Mesenteric fat pad (tissue), 1 donor: ENCODE results near the gene PROSER3. TPM values are rescaled to one million over a fixed set of nuclear protein-coding genes. Genes with fewer than 3 reads are reported as not detected.

Experiments used
- DNase-seq: peaks from one replicate; pipeline ENCODE4 v3.0.0-alpha.2; 2020; ENCODE audit warnings: low spot score
- total RNA-seq: library from RNA; stranded (reverse); fragmentation: NEBNext Ultra II Directional; extraction: Animal tissue kit (Norgen Biotek cat#: 25700); gene quantifications from one replicate; pipeline ENCODE4 v1.2.1, GENCODE V29; 2021
- donor health status: DM: yes; HTN: yes; CAD: no.

PROSER3 gene
- total RNA-seq, 1 donor from 2014 or later, result 16.6 TPM

DNA sequence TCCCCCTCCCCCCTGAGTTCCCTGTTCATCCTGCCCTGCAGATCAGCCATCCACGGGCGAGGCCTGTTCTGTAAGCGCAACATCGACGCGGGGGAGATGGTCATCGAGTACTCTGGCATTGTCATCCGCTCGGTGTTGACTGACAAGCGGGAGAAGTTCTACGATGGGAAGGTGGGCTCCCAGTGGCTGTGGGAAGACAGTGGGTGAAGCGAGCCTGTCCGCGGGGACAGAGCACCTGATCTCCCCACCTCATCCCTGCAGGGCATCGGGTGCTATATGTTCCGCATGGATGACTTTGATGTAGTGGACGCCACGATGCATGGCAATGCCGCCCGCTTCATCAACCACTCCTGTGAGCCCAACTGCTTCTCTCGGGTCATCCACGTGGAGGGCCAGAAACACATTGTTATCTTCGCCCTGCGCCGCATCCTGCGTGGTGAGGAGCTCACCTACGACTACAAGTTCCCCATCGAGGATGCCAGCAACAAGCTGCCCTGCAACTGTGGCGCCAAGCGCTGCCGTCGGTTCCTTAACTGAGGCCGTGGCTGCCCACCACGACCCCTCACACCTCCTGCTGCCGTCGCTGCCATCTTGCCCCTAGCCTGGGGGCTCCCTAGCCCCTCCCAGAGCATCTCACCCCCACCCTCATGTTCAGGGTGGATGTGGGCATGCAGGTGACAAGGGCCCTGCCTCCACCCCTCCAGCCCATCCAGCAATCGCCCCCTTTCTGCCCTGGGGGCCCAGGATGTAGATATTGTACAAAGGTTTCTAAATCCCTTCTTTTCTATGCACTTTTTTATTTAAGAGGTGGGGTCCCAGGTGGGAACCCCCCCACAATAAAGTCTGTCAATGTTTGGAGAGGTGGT lies 19.7 kb upstream of the PROSER3 start:
- DNase-seq, result no peak

DNA sequence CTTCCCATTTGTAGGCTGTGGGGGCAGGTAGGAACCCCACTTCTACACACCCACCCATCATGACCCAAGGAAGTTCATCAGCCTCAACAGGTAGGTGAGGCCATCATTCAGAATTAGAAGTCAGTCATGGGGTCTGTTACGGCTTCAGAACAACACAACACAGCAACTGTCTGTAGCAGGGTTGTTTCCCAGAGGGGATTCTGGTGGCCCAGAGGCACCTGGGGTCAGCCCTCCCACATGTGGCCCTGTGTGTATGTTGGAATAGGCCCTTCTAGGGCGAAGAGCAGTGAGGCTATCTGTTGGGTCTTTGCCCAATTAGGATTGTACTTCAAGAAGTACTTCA lies 19.1 kb upstream of the PROSER3 start:
- DNase-seq, result no peak

DNA sequence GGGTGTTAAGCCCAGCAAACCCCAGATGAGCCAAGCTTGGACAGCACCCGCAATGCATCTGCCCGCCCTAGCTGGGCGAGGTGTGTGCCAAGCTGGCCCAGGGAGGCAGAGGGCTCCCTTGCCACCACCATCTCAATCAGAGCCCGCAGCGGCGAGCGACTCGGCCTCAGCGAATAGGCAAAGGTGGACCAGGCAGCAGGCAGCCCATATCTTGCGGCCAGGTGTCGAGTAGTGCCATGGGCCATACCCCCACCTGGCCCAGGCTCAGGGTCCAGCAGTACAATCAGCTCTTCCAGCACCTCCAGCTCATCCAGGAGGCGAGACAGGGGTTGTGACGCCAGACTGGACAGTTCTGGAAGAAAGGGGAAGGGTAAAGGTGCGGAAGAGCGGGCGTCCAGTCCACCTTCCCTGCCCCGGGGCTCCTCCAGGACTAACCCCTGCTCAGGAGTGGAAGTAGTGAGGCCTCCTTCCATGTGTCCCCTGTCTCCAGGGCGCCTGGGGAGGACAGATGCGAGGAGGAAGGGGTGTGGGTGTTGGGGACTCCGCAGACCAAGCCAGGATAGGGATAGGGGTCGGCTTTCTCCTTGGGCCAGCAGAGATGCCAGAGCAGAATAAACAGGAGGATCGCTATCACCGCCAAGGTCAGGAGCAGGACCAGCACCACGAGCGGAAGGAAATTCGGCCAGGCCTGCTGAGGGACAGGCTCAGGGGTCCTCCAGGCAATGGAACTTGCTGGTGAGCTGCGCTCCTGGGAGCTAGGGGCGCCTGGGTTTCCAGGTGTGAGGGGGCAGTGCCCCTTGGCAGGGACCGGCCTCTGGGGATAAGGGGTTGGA lies 18.5 kb upstream of the PROSER3 start:
- no peak for DNase-seq

DNA sequence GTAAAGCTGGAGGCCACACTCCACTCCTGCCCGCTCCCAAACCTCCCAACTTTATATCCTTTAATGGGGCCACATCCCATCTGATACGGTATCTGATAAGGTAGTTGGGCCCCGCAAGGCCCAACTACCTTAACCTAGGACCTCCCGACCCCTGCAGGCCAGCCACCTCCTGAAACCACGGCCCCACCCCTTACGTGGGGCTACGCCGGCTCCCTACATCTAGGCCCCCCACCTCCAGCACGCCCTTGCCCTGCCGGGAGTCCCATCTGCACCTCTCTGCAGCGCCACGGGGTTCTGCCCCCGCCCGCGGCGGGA lies 17.9 kb upstream of the PROSER3 start:
- DNase-seq, result no peak

DNA sequence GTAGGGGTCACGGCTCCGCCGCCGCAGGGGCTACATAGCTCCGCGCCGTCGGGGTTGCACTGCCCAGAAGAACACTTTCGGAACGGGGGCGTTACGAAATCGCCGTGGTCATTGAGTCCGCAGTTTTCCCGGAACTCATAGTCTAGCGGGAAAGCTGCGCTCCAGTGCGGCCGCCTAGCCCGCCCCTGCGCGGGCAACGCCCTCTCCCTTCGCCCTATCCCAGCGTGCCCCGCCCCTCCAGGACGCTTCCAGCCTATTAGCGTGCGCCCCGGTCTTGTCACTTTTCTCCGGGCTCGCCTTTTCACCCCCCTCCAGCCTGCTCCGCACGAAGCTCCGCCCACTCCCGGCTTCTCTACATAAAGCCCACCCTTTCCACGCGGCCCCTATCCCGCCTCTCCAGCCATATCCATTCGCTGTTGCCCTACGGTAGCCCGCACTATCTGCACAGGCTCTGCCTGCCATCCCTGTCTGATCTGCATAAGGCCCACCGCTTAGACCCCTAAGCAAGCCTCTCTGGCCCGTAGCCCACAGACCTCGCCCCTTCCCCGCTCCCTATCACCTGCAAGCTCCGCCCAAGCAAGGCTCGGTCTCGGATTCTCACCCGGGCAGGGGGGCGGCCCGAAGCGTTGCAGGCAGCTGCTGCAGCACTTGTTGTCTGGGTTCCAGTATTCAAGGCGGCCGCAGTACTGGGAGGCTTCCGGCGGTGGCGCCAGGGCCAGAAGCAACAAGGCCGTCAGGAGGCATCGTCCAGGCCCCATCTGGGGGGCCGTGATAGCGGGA lies 17.4 kb upstream of the PROSER3 start:
- DNase-seq, result peak; percentile 99

DNA sequence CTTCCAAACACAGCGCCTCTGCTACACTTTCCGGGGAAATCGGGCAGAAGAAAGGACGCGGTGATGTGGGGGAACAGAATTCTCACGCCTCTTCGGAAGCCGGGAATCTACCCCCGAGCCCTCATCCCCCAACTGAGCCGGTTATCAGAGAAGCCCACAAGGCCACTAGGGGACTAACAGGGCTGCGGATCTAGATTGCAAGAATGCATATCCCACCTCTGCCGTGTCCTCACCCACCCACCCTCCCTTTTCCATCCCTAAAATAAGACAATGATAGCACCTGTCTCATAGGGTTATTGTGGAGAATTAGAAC lies 16.8 kb upstream of the PROSER3 start:
- no peak for DNase-seq

DNA sequence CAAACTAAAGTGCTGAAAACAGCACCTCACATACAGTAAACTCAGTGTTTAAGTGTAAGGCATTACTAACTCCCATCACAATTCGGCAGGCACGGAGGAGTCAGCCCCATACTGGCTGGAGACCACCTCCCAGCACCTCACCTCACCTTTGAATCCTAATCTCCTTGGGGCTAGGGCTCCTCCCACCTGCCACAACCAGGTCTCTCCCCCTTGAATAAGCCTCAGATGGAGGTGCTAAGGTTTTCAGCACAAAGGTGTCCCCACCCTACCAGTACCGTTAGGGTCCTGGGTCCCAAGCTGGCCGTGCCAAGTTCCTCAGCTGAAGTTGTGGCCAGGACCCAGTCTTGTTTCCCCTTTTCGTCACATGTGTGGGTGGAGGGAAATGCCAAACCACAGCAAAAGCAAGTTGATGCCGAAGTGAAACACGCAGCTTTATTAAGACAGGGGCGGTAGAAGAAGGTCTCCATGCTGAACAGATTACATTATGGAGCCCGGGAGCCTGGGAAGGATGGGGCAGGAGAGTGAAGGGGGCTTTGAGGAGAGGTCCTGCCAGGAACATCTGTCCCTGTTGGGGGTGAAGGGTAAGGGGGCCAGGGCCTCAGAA lies 15.8 kb upstream of the PROSER3 start, which contains the start of gene IGFLR1:
TSS of gene IGFLR1 (minus strand) at position 332 of the 604 bp plus-strand sequence. CDS start 1,272 bp downstream, outside the sequence.
- no peak for DNase-seq

DNA sequence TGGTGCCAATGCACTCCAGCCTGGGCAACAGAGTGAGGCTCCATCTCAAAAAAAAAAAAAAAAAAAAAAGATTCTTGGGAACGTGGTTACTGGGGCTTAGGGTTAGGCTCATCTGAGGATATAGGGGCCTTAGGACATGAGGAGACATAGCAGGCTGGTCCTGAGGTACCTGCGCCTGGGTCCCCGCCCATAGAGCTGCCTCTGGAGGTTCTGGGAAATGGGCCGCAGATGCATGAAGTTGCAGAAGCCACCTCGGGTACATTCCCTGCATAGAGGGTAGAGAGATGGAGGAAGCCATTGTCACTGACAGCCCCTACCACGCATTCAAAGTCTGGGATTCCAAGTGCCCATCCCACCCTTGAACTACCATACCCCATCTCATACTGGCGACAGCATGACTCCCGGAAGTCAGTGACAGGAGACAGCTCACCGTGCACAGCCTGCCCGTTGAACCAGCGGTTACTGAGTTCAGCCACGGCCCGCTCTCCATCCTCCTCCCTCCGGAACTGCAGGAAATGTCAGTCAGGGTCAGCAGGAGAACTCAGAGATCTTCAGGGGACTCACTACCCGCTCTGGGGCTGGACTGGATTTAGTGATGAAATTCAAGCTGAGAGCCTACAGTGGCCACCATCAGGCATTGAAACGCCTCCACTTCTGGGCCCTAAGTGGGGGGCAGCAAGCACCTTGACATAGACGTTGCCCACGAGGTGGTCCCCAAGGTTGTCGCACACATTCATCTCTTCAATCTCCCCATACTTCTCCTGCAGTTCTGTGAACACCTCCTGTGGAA lies 14.1 kb upstream of the PROSER3 start:
- no peak for DNase-seq

DNA sequence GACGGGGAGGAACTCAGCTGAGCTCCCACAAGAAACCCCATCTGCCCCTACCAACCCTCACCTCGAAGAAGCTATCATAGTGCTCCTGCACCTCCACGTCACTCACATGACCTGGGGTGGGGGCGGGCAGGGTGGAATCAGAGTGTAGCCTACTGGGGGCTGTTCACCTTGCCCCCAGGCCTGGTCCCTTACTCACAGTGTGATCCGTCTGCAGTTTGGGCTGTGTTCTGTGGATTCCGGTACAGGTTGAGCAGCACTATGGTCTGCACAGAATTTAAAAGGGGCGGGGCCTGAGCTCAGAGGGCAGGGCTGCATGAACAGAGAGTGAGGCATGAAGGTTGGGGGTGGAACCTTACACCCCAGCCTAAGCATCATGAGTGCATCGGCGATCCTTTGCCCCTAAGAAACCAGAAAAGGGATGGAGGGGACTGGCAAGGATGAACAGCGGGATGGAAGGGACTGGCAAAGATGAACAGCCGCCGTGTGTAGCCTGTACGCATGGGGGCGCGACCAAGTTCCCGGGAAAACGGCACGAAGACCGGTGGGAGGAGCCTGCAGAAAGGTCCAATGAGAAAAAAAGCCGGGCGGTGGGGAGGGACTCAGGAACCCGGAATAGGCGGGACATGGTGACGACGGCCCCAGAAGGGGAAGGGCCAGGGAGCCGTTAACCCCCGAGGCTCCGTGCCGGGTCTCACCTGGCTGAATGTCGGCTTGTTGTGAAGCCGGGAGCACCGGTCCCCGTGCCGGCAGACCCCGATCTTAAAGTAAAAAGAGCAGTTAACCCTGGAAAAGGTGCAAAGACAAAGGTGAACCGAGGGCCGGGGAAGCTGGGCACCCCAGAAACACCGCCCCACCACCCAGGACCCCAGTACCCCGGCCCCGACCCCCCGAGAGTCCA lies 13.3 kb upstream of the PROSER3 start:
- peak; percentile 96 for DNase-seq

DNA sequence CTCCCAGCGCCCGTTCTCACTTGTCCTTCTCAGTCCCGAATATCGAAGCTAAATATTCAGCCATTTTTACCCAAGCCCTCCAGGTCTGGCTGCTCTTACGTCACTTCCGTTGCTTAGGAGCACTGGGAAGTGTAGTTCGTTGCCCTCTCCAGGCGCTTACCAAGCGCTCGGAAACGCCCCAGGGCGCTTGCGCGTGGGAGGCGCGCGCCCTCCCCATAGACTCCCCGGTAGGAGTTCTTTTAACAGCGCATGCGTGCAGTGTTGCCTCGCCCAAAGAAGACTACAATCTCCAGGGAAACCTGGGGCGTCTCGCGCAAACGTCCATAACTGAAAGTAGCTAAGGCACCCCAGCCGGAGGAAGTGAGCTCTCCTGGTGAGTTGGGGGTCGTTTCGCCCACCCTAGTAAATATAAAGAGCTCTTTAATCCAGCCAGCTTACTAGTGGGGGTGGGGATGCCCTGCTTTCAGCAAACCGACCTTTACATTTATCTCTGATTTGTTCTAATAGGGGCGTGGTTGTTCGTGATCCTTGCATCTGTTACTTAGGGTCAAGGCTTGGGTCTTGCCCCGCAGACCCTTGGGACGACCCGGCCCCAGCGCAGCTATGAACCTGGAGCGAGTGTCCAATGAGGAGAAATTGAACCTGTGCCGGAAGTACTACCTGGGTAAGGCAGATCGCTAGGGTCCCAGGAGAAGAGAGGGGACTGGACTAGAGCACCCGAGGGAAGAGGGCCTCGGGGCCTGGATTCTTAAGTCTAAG lies 12.5 kb upstream of the PROSER3 start, which contains the start of the genes PSENEN and U2AF1L4:
TSS of gene PSENEN (plus strand) at position 324 of the 759 bp plus-strand sequence. CDS start at position 604, 280 bp downstream.
TSS of gene U2AF1L4 (minus strand) at position 91 of the 759 bp plus-strand sequence. CDS start at position 64, 27 bp downstream.
- DNase-seq, result peak; percentile 98

DNA sequence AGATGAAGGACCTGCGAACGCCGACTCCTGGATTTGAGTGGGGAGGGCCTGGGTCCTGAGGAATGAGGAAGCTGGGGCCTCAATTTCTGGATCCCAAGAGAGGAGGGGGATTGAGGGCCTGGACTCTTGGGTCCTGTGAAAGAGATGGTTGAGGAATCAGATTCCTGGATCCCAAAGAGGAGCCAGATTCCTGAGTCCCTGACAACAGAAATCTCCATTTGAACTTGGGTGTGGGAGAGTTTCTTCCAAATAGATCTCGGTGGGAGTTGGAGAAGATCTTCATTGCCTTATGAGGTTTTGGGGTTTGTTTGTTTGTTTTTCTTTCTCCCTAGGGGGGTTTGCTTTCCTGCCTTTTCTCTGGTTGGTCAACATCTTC lies 11.9 kb upstream of the PROSER3 start:
- no peak for DNase-seq

DNA sequence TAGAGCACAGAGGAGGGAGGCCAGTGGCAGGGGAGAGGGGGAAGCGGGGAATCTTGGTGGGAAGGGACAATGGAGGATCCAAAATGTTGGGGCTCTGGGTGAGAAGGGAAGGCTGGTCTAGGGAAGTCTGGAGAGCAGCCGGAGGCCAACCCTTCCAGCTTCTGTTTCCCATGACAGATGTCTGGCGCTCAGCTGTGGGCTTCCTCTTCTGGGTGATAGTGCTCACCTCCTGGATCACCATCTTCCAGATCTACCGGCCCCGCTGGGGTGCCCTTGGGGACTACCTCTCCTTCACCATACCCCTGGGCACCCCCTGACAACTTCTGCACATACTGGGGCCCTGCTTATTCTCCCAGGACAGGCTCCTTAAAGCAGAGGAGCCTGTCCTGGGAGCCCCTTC lies 11.4 kb upstream of the PROSER3 start:
- DNase-seq, result no peak

DNA sequence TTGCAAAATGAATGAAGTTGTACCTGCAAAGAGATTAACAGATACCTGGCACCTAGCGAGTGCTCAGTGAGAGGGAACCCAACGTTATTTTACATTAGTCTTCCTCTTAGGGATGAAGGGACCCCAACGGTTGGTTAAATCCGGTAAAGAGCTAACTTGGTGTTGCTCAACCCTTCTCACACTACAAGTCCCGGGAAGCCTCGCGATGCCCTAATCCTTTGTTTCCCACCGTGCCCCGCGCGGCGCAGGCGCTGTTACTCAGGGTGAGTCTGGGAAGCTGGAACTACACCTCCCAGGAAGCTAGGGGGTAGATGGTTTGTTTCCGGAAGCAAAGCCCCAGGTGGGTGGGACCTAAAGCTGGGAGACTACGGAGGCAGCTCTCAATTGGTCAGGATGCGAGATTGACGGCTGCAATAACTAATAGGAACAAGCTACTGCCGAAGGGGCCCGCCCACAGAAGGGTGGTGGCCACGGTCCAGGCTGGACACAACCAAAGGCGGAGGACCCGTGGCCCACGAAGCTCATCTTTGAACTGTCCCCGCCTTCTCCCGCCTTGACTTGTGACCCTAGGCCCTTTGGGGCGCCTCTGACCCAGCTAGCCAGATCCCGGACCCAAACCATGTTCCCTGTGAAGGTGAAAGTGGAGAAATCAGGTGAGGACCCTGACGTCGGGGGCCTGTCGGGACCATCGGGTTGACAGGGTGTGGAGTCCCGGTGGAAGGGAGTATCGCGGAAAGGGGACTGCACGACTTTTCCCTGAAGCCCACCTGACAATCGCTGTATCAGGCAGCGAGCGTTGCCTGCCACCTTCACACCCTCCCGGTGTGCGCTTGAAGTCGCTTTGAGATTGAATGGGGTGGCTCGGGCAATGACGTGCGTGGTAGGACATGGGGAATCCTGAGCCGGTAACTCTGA lies 9.6 kb upstream of the PROSER3 start, which contains the start of gene LIN37:
TSS of gene LIN37 (plus strand) at position 471 of the 915 bp plus-strand sequence. CDS start at position 620, 149 bp downstream.
- peak; percentile 99 for DNase-seq

DNA sequence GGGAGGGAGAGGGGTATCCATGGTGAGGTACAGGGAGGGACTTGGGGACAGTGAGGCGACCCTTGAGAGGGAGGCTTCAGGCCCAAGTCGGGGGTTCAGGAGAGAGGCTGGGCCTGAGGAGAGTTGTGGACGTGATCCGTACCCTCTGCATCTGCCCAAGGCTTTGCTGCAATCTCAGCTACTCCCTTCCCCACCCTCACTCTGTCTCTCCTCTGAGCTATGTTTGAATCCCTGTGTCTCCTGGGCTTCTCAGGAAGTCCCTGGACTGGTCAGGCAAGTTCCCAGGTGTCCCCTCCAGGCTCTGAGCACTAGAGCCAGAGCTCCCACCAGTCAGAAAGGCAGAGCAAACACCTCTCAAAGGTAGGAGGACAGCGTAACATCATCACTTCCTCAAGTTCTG lies 7.8 kb upstream of the PROSER3 start:
- DNase-seq, result no peak

DNA sequence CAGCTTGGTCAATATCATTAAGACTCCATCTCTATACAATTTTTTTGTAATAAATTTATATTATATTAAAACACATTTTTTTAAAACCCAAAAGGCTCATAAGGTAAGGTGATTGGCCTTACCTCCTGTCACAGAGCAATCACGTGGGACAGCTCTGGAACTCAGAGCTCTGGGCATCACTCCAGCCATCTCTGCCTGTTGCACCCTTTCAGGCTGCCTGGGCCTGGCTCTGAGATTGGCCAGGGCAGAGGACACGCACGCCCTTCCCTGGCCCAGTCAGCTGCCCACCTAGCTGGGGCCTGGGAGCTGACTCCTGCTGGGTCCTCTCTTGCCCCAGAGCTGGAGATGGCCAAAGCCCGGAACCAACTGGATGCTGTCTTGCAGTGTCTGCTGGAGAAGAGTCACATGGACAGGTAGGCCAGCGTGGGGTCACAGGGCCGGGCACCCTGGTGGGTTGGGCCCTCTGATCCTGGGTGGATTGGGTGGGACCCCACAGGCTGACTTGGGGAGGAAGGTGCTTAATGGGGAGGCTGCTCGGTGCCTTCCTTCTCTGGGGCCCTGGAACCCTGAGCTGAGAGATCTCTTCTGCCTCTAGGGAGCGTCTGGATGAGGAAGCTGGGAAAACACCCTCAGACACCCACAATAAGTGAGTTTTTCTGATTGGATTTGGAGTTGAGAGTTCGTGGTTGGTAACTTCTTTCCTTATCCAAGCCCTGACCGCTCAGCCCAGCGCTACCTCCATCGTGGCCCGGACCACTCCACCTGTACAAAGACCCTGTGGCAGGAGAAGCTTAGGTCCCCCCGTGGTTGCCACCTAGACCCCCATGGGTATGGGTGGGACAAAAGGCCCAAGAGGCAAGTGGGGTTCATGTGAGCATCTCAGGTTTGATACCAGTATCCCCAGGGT lies 5.9 kb upstream of the PROSER3 start:
- DNase-seq, result no peak

DNA sequence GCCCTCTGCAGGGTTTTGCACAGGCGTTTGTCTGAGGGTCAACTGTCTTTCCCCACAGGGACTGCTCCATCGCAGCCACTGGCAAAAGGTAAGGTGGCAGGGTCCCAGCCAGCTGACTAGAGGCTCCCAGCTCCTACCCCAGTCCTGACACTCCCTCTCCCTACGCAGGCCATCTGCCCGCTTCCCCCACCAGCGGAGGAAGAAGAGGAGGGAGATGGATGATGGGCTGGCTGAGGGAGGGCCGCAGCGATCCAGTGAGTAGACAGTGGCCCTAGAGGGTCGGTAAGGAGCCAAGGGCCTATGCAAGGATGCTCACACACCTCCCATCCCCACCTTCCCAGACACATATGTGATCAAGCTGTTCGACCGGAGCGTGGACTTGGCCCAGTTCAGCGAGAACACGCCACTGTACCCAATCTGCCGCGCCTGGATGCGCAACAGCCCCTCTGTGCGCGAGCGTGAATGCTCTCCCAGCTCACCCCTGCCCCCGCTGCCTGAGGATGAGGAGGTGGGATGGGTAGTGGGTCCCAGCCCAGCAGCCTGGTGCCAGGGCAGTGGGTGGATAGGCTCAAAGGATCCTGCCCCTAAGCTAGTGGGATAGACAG lies 5.1 kb upstream of the PROSER3 start:
- DNase-seq, result no peak
